GM18951 (cell line): ENCODE results near the gene CNTN5.

Experiments used
- POLR2A ChIP-seq: IDR thresholded peaks from 4 replicates; pipeline ENCODE4 v1.6.1; 2011; ENCODE audit warnings: mild to moderate bottlenecking; ENCODE audit not compliant: insufficient read length, insufficient read depth; ENCODE audit errors: extremely low read depth
- in situ Hi-C: fragments of 300-500 bp; cut with MboI; formaldehyde crosslinking; loops from one replicate; pipeline ENCODE4 v1.12.0; 2022; ENCODE audit warnings: low sequenced_read_pairs, mixed read lengths, inconsistent platforms; ENCODE audit not compliant: unreplicated experiment

Gene CNTN5

DNA sequence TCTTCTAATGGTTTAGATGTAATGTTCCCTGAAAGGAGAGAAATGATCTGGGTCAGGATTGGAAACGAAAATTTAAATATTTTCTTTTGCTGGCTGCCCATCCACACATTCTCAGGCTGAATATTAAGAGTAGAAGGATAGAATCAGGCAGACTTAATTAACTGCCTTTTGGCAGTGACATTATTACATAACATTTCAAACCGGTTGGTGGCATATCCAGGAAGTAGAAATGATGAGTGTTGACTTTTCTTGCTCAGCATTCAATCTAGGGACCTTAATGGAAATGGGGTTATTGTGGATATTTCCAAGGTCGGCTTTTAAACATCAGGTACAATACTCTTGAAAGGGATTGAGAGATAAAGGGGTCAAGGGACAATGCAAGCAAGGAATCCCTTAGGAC, 989.0 kb downstream of the CNTN5 start:
- no peak for TF ChIP-seq POLR2A
- in situ Hi-C loops, result no loop called here

DNA sequence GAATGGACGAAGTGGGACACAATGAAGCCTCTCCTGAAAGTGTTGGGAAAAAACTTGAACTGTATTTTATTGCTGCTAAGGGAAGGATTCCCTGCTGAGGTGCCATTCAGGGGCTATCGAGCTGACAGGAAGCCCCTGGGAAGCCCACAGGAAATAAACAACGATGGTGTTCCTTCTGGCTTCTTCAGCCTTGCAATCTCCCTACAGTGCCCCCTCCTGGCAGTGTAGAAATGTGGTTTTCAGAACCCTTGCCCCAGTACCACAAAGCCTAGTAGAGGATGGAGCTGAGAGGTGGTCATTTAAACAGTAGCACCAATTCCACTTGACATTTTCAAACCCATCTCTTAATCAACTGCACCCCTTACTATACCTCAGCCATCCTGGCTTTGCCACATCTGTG, 989.6 kb downstream of the CNTN5 start:
- no peak for TF ChIP-seq POLR2A
- in situ Hi-C loops, result no loop called here

DNA sequence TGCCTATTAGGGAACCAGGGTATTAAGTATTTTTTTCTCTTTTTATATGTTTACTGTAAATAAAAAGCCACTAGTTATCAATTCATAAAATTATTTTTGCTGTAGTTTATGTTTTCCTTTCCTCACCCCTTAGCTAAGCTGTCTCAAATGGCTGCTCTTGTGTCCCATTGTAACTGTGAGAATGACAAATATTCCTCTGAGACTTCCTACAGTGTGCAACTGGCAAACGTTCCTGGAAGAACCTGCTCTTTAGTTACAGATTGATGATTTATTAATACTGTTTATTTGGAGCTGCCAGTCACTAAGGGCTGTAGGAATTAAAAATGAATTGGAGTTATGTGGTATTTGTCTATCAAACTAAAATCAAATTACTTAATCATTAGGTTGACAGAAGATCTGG, 990.9 kb downstream of the CNTN5 start:
- TF ChIP-seq POLR2A, result no peak
- in situ Hi-C loops, result no loop called here

DNA sequence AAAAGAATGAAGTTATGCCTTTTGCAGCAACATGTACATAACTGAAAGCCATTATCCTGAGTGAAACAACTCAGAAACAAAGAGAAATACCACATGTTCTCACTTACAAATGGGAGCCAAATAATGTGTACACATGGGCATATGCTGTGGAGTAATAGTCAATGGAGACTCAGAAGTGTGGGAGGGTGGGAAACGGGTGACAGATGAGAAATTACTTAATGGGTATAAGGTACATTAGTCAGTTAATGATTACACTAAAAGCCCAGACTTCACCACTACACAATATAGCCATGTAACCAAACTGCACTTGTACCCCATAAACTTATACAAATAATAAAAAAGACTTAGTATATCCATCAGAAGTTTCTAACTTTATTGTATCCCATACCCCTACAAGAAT, 992.3 kb downstream of the CNTN5 start:
- TF ChIP-seq POLR2A, result no peak
- in situ Hi-C loops, result no loop called here

DNA sequence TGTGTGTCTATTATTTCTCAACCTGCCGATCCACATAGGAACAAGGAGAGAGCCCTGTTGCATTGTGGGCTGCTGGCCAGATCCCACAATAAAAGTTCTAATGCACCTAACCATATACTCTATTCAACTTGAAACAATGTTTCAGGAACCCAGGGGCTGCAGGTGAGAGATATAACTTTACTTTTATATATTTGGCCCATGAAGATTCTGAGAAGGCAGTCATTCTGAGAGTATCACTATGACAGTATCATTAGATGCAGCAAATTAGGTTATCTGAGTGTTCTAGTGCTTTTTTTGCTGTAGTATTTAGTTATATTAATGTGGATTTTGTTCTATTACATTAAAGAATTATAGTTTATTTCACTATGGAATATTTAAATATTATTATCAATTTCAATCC, 1011.2 kb downstream of the CNTN5 start:
- TF ChIP-seq POLR2A, result no peak
- in situ Hi-C loops, result no loop called here

DNA sequence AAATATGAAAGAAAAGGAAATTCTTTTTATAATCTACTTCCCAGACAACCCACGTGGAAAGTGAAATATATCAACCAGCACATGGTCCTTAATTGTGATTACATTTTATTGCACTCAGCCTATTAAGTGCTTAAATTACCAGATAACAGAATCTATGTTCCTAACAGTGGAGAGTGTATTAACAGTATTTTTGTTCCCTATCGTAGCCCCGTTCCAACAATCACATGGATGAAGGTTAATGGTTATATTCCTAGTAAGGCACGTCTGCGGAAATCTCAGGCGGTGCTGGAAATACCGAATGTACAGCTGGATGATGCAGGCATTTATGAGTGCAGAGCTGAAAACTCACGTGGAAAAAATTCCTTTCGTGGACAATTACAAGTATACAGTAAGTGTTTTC, 1040.3 kb downstream of the CNTN5 start:
- no peak for TF ChIP-seq POLR2A
- in situ Hi-C loops, result no loop called here

DNA sequence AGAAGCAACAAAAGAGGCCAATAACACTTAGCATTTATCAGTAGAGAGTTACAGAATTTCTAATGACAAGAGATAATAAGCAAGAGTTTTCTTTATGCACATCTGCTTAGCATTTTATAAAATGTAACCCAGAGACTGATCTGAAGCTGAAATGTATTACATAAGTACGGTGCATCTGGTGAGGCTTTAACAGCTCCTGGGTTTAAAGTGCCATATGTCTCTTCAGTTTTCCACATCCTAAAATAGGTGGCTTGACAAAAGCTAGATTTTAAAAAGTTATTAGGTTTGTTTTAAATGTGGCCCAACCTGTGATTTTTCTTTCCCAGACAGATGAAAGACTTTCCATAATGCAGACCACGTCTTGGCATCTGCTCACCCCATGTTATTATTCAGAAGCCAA, 1045.7 kb downstream of the CNTN5 start:
- no peak for TF ChIP-seq POLR2A
- in situ Hi-C loops, result no loop called here

DNA sequence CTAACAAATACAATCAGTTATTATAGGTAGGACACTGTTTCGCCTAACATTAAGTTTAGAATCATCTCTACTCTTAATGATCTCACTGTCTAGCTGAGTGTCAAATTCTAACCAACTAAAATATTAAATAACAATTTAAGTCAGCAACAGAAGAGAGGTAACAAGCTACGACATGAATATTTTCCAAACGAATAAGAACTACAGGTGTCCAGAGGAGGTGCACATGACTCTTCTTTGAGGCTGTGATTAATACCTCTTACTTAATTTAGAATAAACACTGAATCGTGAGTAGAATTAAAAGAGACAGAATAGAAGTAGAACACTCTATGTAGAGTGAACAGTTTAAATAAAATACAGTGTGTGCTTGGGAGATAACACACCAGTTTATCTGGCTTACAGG, 1047.4 kb downstream of the CNTN5 start:
- in situ Hi-C loops, result no loop called here
- TF ChIP-seq POLR2A, result no peak

DNA sequence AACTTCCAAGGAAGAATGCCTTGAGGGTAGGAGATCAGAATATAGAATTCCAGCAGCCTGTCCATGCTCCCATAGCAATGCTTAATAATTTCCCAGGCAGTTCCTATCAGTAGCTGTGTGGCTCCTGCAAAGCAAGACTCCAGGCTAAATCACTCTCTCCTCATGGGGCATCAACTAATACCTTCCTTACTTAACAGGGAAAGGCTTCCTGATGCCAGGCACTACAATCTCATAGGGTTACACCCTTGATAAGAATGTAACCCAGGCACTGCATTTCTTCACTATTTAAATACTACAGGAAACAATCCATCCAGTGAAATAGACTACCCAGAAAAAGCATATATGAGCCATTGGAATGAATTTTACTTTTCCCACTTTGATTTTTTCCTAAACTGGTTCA, 1051.4 kb downstream of the CNTN5 start:
- in situ Hi-C loops, result no loop called here
- no peak for TF ChIP-seq POLR2A

DNA sequence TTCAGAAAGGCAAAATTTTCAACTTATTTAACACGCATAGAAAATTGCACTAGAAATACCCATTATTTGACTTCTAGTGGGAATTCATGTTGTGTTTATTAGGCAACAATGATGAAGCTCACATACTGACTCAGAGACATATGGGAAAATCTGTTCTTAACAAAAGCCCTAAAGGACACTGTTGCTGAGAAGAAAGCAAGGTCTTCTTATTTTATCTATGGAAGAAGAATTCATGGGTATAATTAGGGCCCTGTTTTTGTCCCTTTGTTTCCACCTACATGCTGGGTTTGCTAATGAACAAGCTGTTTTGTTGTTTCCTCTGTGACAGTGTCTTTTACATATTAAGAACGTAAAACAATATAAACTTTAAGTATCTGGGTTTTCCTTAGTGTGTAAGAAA, 1059.6 kb downstream of the CNTN5 start:
- in situ Hi-C loops, result no loop called here
- no peak for TF ChIP-seq POLR2A

DNA sequence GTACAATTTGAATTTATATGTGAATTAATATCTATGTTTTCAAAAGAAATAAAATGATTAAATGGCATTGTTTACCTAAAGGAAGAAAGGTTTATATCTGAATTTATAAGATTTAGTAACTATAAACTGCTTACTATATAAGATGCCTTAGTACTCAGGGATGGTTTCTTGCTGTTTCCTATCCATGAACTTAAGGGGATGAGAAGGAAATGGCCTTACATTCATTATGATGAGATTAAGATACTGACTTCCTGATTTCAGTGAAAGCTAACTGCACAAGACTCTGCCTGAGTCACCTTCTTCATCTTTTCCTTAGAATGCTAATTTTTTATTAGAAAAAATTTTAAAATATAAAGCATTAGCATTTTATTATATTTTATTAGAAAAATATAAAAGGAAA, 1060.1 kb downstream of the CNTN5 start:
- in situ Hi-C loops, result no loop called here
- no peak for TF ChIP-seq POLR2A

DNA sequence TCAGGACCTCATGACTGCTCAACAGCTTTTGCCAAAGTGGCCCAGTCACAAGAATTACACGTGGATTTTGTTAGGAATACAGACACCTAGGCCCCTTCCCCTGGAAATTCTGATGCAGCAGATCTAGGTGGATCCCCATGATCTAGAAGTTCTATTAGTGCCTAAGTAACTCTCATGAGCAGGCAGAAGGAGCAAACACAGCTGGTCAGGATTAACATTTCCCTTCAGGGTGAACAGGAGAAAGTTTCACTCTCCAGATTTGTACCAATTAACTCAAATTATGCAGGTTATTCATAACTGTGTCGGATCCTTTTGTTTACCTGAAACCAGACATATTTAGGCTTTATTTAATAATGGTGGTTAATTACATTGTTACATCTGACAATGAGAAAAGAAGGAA, 1072.9 kb downstream of the CNTN5 start:
- no peak for TF ChIP-seq POLR2A
- in situ Hi-C loops, result no loop called here

DNA sequence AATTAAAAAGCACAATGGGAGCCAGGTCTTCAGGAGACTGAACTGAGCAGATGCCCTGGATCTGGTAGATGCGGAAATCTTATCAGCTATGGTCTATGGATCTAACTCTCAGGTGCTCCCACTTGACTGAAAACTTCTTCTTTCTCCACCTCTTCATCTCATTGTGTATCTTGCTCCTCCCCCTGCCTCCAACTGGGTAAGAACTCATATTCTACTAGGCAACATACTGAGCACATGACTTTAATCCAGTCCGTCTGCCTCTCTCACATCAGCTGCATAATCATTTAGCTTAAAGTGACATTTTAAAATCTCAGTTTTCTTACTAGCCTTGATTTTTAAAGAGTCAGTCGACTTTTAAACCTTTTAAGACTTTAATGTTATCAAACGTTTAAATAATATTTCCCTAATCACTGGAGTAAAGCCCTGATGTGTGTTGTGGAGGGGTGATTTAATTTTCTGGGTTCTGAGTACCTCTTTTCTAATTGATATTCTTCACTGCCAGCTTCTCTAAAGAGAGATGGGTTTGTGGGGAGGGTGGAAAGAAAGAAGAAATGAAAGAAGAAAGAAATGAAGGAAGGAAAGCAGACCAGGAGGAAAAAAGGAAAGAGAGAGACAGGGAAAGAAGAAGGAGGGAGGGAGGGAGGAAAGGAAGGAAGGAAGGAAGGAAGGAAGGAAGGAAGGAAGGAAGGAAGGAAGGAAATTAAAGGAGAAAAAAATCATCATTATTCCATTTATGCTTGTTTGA, 1073.5 kb downstream of the CNTN5 start:
- in situ Hi-C loops, result no loop called here
- TF ChIP-seq POLR2A, result no peak

DNA sequence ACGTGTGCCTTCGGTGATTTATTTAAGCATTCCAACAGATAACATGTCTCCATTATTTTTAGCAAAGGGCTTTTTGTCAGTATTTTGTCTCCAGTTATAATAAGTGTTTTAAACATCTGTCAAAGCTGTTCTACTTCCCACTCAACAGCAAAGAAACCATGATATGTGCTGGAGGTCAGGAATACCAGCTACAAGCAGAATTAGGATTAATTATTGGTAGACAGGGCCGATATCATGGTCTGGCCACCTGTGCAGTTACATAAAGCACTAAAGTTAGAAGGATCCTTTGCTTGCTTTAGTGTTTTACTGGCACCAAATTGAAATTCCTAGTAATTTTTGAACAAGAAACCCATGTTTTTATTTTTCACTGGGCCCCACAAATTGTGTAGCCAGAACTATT, 1075.1 kb downstream of the CNTN5 start:
- in situ Hi-C loops, result no loop called here

DNA sequence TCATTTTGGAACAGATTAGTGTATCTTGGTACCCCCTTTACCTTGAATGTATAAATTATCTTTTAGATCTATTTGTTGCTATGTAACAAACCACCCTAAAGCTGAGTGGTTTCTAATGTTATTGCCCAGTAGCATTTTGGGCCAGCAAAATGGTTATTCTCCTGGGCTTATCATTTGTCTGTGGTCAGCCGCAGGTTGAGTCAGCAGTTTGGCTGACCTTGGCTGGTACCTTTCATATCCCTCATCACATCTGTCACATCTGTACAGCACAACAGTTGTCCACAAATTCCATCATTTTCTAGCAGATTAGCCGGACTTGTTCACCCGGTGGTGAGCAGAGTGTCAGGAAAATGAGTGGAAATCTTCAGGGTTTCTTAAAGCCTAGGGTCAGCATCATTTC, 1077.8 kb downstream of the CNTN5 start:
- TF ChIP-seq POLR2A, result no peak
- in situ Hi-C loops, result no loop called here

More for the DNA sequence above, 1075.1 kb downstream of the CNTN5 start:
- no peak for TF ChIP-seq POLR2A
